Mesenchymal stem cell (in vitro differentiated cells and primary cell): ENCODE results near the gene KDELR1.

Experiments used
- DNase-seq: peaks from one replicate; pipeline ENCODE4 v3.0.0-alpha.2; 2013
- H2AFZ ChIP-seq: one replicate; pipeline ENCODE4 v1.6.1; 2013; ENCODE audit warnings: low read depth, mild to moderate bottlenecking, control low read depth, inconsistent platforms, low read length, moderate library complexity
- H2AK5ac ChIP-seq: 2 replicates; pipeline ENCODE4 v1.6.1; 2013; ENCODE audit warnings: low read length, moderate library complexity, mild to moderate bottlenecking, inconsistent platforms; ENCODE audit not compliant: severe bottlenecking
- H2BK120ac ChIP-seq: one replicate; pipeline ENCODE4 v1.6.1; 2013; ENCODE audit warnings: low read depth, mild to moderate bottlenecking, inconsistent platforms, low read length, moderate library complexity
- H2BK12ac ChIP-seq, 2 experiments: one replicate each; pipeline ENCODE4 v1.6.1; 2013; ENCODE audit warnings: inconsistent platforms in 2 of 2, low read length in 2 of 2, mild to moderate bottlenecking in 2 of 2, moderate library complexity in 2 of 2, control low read depth in 1 of 2
- H2BK15ac ChIP-seq: one replicate; pipeline ENCODE4 v1.6.1; 2013; ENCODE audit warnings: mild to moderate bottlenecking, low read depth, inconsistent platforms; ENCODE audit not compliant: poor library complexity, severe bottlenecking
- H2BK5ac ChIP-seq: 2 replicates; pipeline ENCODE4 v1.6.1; 2013; ENCODE audit warnings: low read depth, mild to moderate bottlenecking, low read length, control low read depth, inconsistent platforms; ENCODE audit not compliant: poor library complexity, severe bottlenecking
- H3K14ac ChIP-seq, 2 experiments: one replicate each; pipeline ENCODE4 v1.6.1; 2013; ENCODE audit warnings: inconsistent platforms in 2 of 2, low read length in 2 of 2, control low read depth in 1 of 2, mild to moderate bottlenecking in 1 of 2, moderate library complexity in 1 of 2
- H3K18ac ChIP-seq, 2 experiments: one replicate each; pipeline ENCODE4 v1.6.1; 2013; ENCODE audit warnings: inconsistent platforms in 2 of 2, low read length in 2 of 2, control low read depth in 1 of 2, low read depth in 1 of 2, mild to moderate bottlenecking in 1 of 2
- H3K23ac ChIP-seq, 2 experiments: one replicate each; pipeline ENCODE4 v1.6.1; 2013; ENCODE audit warnings: inconsistent platforms in 2 of 2, low read length in 2 of 2, mild to moderate bottlenecking in 2 of 2, moderate library complexity in 2 of 2, control low read depth in 1 of 2
- H3K27ac ChIP-seq: 2 replicates; pipeline ENCODE4 v1.5.1; 2013; ENCODE audit warnings: mild to moderate bottlenecking, moderate library complexity, low read length, control low read depth, inconsistent platforms; ENCODE audit not compliant: poor library complexity, severe bottlenecking
- H3K27me3 ChIP-seq, 2 experiments: 2 replicates each; pipeline versions ENCODE4 v1.6.1 to v1.7.0; 2013; ENCODE audit warnings: low read length in 2 of 2, mild to moderate bottlenecking in 2 of 2, moderate library complexity in 2 of 2, control low read depth in 1 of 2, inconsistent platforms in 1 of 2; ENCODE audit not compliant: control insufficient read depth in 1 of 2, insufficient read depth in 1 of 2
- H3K36me3 ChIP-seq, 2 experiments: 2 replicates each; pipeline versions ENCODE4 v1.6.1 to v1.7.0; 2013; ENCODE audit warnings: low read length in 2 of 2, control low read depth in 1 of 2, inconsistent platforms in 1 of 2, low read depth in 1 of 2, mild to moderate bottlenecking in 1 of 2; ENCODE audit not compliant: insufficient read depth in 2 of 2, control insufficient read depth in 1 of 2
- H3K4ac ChIP-seq, 2 experiments: one replicate each; pipeline ENCODE4 v1.6.1; 2013; ENCODE audit warnings: inconsistent platforms in 2 of 2, low read length in 2 of 2, mild to moderate bottlenecking in 2 of 2, moderate library complexity in 2 of 2, control low read depth in 1 of 2, low read depth in 1 of 2
- H3K4me1 ChIP-seq: 2 replicates; pipeline ENCODE4 v1.6.1; 2013; ENCODE audit warnings: low read depth, low read length, control low read depth; ENCODE audit not compliant: control insufficient read depth, insufficient read depth
- H3K4me2 ChIP-seq: 2 replicates; pipeline ENCODE4 v1.6.1; 2013; ENCODE audit warnings: low read length, mild to moderate bottlenecking, inconsistent platforms; ENCODE audit not compliant: poor library complexity, severe bottlenecking
- H3K4me3 ChIP-seq, 2 experiments: 2 replicates each; pipeline versions ENCODE4 v1.5.1 to v1.7.0; 2013; ENCODE audit warnings: low read length in 2 of 2, mild to moderate bottlenecking in 2 of 2, control low read depth in 1 of 2, low read depth in 1 of 2; ENCODE audit not compliant: insufficient read depth in 1 of 2
- H3K79me1 ChIP-seq: replicated peaks from 2 replicates; pipeline ENCODE4 v1.6.1; 2013; ENCODE audit warnings: mild to moderate bottlenecking, control low read depth, low read length, inconsistent platforms; ENCODE audit not compliant: poor library complexity, severe bottlenecking
- H3K9ac ChIP-seq: 2 replicates; pipeline ENCODE4 v1.7.0; 2013; ENCODE audit warnings: mild to moderate bottlenecking, low read length, moderate library complexity
- H3K9me3 ChIP-seq: 2 replicates; pipeline ENCODE4 v1.7.0; 2013; ENCODE audit warnings: mild to moderate bottlenecking, low read length; ENCODE audit not compliant: control insufficient read depth
- H4K8ac ChIP-seq: one replicate; pipeline ENCODE4 v1.6.1; 2013; ENCODE audit warnings: inconsistent platforms, mild to moderate bottlenecking, low read length, moderate library complexity
- H4K91ac ChIP-seq: one replicate; pipeline ENCODE4 v1.6.1; 2013; ENCODE audit warnings: mild to moderate bottlenecking, low read length, inconsistent platforms
- WGBS: methylation state at CpG from one replicate; pipeline ENCODE4 v1.1.7; 2013; ENCODE audit warnings: mixed read lengths; 5-methylcytosine and 5-hydroxymethylcytosine counted together

Gene KDELR1

DNA sequence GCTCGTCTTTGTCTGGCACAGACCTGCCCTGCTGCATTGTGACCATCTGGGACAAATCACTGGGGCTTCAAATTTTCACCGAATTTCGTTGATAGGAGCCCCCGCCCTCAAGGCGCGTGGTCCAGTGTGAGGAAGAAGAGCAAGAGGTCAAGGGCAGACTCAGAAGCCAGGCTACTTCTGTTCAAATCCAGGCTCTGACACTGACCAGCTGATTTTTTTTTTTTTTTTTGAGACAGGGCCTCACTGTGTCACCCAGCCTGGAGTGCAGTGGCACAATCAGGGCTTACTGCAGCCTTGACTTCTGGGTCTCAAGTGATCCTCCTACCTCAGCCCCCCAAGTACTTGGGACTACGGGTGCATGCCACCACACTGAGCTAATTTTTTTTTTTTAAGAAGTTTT, 20.0 kb downstream of the KDELR1 start:
- no peak for DNase-seq
- no peak overlapping the region for H3K14ac ChIP-seq
- H3K18ac ChIP-seq, result no peak overlapping the region
- H2BK15ac ChIP-seq, result no peak overlapping the region
- H2AK5ac ChIP-seq, result no peak overlapping the region
- no peaks in the 10 kb centered on the region for H3K27me3 ChIP-seq
- WGBS, result 77% methylated on average over 7 of the region's 7 CpGs
- H2BK5ac ChIP-seq, result no peak overlapping the region
- H2BK120ac ChIP-seq, result no peak overlapping the region
- H2AFZ ChIP-seq, result no peak overlapping the region
- H3K4me2 ChIP-seq, result no peak overlapping the region
- H3K23ac ChIP-seq, result no peak overlapping the region
- no peaks in the 10 kb centered on the region for H3K9me3 ChIP-seq
- H3K4me3 ChIP-seq, result no peak overlapping the region
- H3K4ac ChIP-seq, result no peak overlapping the region
- no peaks in the 10 kb centered on the region for H3K79me1 ChIP-seq
- no peak overlapping the region for H3K27ac ChIP-seq
- no peaks in the 10 kb centered on the region for H3K4me1 ChIP-seq
- H3K9ac ChIP-seq, result no peak overlapping the region
- no peak overlapping the region for H4K91ac ChIP-seq
- no peak overlapping the region for H4K8ac ChIP-seq
- H3K36me3 ChIP-seq, result no peaks in the 10 kb centered on the region
- no peak overlapping the region for H2BK12ac ChIP-seq

DNA sequence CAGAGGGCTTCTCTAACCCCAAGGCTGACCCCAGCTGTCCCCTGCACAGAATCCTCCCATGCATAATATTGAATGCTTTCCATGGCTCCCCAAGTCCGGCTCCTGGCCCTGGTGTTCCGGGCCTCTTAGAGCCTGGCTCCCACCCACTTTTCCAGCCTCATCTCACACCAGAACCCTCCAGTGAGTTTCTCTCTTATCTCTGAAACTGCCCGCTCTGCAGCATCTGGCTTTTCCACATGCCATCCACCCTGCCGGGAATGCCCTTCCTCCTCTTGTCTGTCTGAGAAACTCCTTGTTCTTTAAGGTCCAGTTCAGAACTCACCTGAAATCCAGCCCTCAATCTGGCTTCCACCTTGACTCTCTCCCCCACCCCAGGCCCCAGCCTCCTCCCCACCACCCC, 20.4 kb downstream of the KDELR1 start:
- Histone ChIP-seq H2BK5ac (no peak overlapping the region), H3K14ac (no peak overlapping the region), H3K4me2 (no peak overlapping the region), H3K4ac (no peak overlapping the region), H3K18ac (no peak overlapping the region), H2AK5ac (no peak overlapping the region), H3K4me1 (no peaks in the 10 kb centered on the region), H3K9me3 (no peaks in the 10 kb centered on the region), H2BK15ac (no peak overlapping the region), H4K8ac (no peak overlapping the region), H3K27ac (no peak overlapping the region), H2BK120ac (no peak overlapping the region), H3K23ac (no peak overlapping the region), H2BK12ac (no peak overlapping the region), H3K9ac (no peak overlapping the region), H2AFZ (no peak overlapping the region), H4K91ac (no peak overlapping the region), H3K4me3 (no peak overlapping the region), H3K36me3 (no peaks in the 10 kb centered on the region), H3K79me1 (no peaks in the 10 kb centered on the region), H3K27me3 (no peaks in the 10 kb centered on the region)
- DNase-seq, result no peak
- 88% methylated on average over 4 of the region's 4 CpGs for WGBS

DNA sequence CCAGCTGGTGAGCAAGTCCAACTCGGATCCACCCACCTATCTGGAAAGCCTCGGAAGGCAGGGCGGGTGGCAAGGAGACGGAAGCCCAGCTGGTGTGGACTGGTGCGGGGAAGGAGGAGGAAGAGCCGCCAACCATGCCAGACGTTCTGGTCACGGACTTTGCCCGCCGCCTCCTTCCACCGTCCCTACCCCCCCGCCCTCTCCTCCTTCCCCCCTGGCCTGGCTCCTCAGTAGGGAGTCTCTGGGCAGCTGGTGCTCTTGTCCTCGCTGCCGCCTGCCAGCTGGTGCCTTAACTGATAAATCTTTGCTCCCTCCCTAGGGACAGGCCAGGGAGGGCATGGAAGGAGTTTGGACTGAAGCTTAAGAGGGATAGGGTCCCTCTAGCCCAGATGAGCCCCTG, 22.4 kb downstream of the KDELR1 start:
- no peak overlapping the region for H3K4ac ChIP-seq
- H2BK5ac ChIP-seq, result no peak overlapping the region
- no peak overlapping the region for H3K4me2 ChIP-seq
- no peak overlapping the region for H4K91ac ChIP-seq
- no peak overlapping the region for H2BK15ac ChIP-seq
- no peak overlapping the region for H2BK120ac ChIP-seq
- H3K36me3 ChIP-seq, result no peaks in the 10 kb centered on the region
- H4K8ac ChIP-seq, result no peak overlapping the region
- no peak overlapping the region for H3K23ac ChIP-seq
- H3K79me1 ChIP-seq, result no peaks in the 10 kb centered on the region
- no peaks in the 10 kb centered on the region for H3K9me3 ChIP-seq
- H2BK12ac ChIP-seq, result no peak overlapping the region
- no peak overlapping the region for H3K9ac ChIP-seq
- peaks cover 4% of the 10 kb centered on the region for H3K4me1 ChIP-seq
- H3K18ac ChIP-seq, result no peak overlapping the region
- WGBS, result 95% methylated on average over 7 of the region's 14 CpGs
- no peak overlapping the region for H3K27ac ChIP-seq
- H2AFZ ChIP-seq, result no peak overlapping the region
- no peak overlapping the region for H2AK5ac ChIP-seq
- no peak for DNase-seq
- peak overlapping the region in 1 of 2 experiments; percentile 8 for H3K14ac ChIP-seq
- H3K27me3 ChIP-seq, result no peaks in the 10 kb centered on the region
- no peak overlapping the region for H3K4me3 ChIP-seq

DNA sequence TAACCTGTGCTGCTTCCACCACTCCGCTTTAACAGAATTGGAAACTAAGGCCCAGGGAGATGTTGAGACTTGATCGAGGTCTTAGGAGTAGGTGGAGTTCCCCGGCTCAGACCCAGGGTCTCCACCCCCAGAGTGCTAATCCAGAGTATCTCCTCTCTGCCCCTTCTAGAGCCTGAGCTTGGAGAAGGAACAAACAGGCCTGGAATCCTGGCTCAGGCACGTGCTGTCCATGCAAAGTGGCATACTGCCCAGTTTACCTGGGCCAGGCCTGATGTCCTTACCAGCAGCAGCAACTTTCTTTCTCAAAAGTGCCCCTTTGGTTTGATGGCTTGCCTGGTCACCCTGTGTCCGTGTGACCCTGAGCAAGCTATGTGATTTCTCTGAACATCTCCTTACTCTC, 23.5 kb downstream of the KDELR1 start:
- H3K14ac ChIP-seq, result no peak overlapping the region
- H3K4me2 ChIP-seq, result no peak overlapping the region
- H3K79me1 ChIP-seq, result no peaks in the 10 kb centered on the region
- no peak overlapping the region for H3K18ac ChIP-seq
- no peaks in the 10 kb centered on the region for H3K27me3 ChIP-seq
- no peak overlapping the region for H2BK15ac ChIP-seq
- H3K23ac ChIP-seq, result no peak overlapping the region
- no peak overlapping the region for H4K91ac ChIP-seq
- H2AFZ ChIP-seq, result no peak overlapping the region
- no peak overlapping the region for H3K4me3 ChIP-seq
- WGBS, result 97% methylated on average over 4 of the region's 5 CpGs
- no peak overlapping the region for H2BK120ac ChIP-seq
- no peak overlapping the region for H2BK5ac ChIP-seq
- no peak overlapping the region for H3K9ac ChIP-seq
- H3K27ac ChIP-seq, result no peak overlapping the region
- H3K4me1 ChIP-seq, result peaks cover 8% of the 10 kb centered on the region
- H2AK5ac ChIP-seq, result no peak overlapping the region
- H3K4ac ChIP-seq, result no peak overlapping the region
- H3K36me3 ChIP-seq, result no peaks in the 10 kb centered on the region
- H2BK12ac ChIP-seq, result no peak overlapping the region
- no peaks in the 10 kb centered on the region for H3K9me3 ChIP-seq
- no peak for DNase-seq
- H4K8ac ChIP-seq, result peak overlapping the region; percentile 8
